OCI-M2 (cell line): ENCODE results near the gene ACP7.
A peak's percentile ranks its signal among the peaks of the same experiment; 100 is the strongest.
"Not testable (repeated sequence)": the region's sequence is repeated elsewhere in the genome, so short reads cannot be mapped to it uniquely, and the experiment has no call there.

Experiments used
- DNase-seq: peaks from one replicate; lab custom pipeline; 2025; ENCODE audit not compliant: unreplicated experiment; lab: John Stamatoyannopoulos, UW

Gene ACP7, protein sequence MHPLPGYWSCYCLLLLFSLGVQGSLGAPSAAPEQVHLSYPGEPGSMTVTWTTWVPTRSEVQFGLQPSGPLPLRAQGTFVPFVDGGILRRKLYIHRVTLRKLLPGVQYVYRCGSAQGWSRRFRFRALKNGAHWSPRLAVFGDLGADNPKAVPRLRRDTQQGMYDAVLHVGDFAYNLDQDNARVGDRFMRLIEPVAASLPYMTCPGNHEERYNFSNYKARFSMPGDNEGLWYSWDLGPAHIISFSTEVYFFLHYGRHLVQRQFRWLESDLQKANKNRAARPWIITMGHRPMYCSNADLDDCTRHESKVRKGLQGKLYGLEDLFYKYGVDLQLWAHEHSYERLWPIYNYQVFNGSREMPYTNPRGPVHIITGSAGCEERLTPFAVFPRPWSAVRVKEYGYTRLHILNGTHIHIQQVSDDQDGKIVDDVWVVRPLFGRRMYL

DNA sequence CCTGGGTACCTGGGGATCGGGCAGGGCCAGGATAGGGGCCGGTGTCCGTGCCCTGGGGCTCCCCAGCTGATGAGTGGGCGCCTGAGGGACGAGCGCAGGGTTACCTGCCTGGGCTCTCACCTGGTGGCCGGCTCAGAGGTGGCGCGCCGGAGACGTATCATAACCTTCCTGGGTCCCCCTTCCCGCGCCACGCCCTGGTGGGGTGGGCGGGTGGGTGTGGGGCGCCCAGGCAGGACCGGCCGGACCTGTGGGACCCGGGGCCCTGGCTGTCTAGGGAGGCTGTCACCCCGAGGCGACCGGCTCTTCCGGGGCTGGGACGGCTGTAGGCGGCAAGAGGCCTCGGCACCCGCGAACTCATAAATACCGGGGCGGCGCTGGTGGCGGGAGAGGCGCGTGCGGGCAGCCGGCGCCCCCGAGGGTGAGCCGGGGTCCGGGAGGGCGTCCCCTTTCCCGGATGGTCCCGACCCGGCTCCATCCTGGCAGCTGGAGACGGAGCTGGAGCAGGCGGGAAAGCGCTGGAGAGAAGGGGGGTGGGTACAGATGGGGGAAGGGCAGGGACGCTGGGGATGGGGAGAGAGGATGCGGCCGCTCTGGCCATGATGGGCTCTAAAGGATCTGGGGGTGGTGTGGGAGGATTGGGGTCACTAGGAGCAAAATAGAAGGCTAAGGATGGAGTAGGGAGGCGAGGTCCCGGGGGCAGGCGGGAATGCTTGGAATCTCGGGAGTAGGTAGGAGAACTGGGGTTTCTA, at the start of gene ACP7:
TSS of gene ACP7 (plus strand) at position 386 of the 749 bp plus-strand sequence. CDS start 902 bp downstream, outside the sequence.
- no peak for DNase-seq

DNA sequence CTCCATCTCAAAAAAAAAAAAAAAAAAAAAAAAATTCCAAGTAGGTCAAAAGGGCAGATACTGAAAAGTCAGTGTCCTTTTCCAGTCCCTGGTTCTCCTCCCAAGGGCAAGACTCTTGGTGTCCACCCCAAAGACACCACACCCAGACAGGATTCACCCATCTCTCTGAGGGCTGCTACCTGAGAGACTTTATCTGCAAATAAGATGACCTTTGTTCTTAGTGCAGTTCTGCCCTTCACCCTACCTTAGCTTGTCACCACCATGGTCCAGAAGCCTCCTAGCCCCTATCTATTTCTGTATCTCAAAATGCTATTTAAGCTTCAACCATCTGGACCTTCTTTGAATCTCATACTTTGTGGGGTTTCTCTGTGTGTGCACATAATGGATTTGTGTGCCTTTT, 47.6 kb upstream of the ACP7 start:
- no peak for DNase-seq

GRCh38 chr19:39037194-39037593, 47.0 kb upstream of the ACP7 start:
- no peak for DNase-seq

GRCh38 chr19:39038098-39038497, 46.1 kb upstream of the ACP7 start:
- no peak for DNase-seq

DNA sequence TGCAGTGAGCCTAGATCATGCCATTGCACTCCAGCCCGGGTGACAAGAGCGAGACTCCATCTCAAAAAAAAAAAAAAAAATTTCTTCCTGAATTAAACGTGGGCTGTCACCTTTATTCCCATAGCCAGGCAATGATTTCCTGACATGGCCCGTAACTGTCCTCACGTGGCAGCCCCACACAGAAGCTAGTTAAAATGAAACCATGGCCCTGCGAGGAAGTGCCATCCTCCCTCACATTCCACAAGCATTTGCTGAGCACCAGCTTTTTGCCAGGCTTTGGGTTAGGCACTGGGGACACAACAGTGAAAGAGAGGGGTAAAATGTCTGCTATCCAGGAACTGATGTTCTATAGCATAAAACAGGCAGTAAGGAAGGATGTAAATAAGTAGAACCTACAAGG, 38.7 kb upstream of the ACP7 start:
- no peak for DNase-seq

- no peak for DNase-seq
Measured at GRCh38 chr19:39046037-39046821, 37.9 kb upstream of the ACP7 start.

DNA sequence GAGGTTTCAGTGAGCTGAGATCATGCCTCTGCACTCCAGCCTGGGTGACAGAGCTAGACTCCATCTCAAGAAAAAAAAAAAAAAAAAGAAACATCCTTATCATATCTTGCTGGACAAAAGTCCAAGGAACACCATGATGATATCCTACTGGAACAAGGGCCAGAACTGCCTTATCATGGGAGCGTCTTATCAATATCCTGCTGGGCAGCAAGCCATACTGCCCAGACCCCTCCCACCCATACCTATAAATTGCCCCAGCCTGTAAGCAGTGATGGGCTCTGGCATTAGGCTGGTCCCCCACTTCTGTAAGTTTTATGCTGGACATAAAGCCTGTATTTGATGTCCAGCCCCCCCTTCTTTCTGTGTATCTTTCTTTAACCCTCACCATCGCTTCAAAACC, 37.1 kb upstream of the ACP7 start:
- DNase-seq = no peak

DNA sequence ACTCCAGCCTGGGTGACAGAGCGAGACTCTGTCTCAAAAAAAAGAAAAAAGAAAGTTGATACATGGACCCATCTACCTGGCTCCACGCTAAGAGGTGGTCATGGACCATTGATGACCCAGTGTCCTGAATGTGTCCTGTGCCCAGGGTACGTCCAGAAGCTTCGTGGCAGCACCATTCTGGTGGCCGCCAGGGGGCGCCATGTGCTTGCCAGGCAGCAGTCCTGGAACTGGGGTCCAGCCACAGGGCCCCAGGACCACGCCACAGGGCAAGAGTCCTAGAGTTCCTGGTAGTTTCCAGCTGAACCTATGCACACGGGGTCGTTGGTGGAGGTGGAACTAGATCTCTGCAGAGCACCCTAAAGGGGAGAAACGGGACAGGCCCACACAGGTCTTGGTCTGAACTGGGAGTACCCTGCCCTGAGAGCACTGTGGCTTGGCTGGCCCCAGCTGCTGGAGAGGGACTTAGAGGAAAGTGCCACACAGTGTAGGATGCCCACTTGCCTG, 31.9 kb upstream of the ACP7 start:
- peak; percentile 49 for DNase-seq

DNA sequence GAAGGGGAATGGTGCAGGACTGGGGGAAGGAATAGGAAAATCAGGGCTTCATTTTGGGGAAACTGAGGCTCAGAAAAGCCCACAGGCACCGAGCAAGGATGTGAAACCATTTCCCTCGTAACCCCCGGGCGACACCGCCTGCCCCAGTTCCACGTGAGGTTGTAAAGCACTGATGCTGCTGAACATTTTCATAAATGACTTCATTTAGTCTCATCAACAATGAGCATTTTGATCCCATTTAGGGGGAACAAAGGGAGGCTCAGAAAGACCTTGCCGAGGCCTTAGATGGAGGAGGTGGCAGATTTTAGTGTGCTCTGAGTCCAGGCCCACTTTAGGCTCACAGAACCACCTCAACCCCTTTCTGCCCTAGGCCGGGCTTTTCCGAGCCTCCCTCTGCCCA, 31.3 kb upstream of the ACP7 start:
- no peak for DNase-seq

DNA sequence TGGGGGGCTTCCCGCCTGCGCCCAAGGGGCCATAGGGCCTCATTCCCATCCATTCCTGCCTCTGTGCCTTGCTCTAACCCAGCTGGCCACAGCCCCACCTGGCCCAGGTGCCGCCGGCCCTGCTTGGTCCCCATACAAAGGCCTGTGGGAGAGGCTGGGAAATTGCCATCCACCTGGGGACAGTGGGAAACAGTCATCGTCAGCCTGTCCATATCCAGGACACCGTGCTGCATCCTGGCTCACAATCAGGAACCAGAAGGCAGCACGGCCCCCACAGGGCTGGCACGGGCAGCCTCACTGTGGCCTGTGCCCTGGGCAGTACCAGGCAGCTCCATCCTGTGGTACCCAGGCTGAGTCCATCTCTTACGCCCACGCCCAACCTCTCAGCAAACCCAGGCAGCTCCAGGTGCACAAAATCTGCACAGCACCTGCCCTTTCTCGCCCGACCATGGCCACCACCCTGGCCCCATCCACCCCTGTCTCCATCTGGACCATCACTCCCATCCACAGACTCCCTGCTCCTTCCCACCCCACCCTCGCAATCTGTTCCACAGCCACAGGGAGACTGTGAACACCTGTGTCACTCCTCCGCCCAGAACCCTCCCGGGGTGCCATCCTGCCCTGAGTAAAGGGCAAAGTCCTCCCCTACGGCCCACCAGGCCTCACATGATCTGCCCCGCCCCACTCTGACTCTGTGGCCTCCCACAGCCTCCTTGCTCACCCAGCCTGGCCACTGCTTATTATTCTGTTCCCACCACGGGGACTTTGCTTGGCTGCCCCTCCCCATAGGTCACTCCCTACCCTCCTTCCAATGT, 30.7 kb upstream of the ACP7 start:
- no peak for DNase-seq

- DNase-seq = no peak
Measured at GRCh38 chr19:39054091-39054470, 30.1 kb upstream of the ACP7 start.

DNA sequence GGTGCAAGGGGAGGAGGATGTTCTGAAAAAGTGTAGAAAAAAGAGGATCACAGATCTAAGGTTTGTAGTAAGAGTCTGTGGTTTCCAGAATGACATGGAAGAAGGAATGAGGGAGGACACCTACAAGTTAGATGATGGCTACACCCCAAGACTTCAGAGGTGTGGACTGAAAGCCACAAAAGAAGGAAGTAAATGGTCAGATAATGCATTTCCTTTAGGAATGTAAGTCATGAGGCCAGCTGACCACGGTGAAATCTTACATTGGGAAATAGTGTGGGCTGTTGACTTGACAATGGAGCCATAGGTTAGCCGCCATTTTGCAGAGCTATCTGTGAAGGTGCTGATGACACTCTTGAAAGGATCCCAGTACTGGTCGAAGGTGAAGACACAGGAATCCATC, 26.6 kb upstream of the ACP7 start:
- no peak for DNase-seq

DNA sequence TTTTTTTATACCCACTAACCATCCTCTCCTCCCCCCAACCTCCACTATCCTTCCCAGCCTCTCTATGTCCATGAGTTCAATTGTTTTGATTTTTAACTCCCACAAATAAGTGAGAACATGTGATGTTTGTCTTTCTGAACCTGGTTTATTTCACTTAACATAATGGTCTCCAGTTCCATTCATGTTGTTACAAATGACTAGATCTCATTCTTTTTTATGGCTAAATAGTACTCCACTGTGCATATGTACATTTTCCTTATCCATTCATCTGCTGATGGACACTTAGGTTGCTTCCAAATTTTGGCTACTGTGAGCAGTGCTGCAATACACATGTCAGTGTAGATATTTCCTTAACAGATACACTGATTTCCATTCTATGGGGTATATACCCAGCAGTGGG, 24.9 kb upstream of the ACP7 start:
- no peak for DNase-seq

GRCh38 chr19:39060171-39060570, 24.0 kb upstream of the ACP7 start:
- no peak for DNase-seq

GRCh38 chr19:39064405-39064804, 19.8 kb upstream of the ACP7 start:
- no peak for DNase-seq

- no peak for DNase-seq
Measured at GRCh38 chr19:39065928-39066327, 18.2 kb upstream of the ACP7 start.

GRCh38 chr19:39067104-39067503, 17.1 kb upstream of the ACP7 start:
- no peak for DNase-seq

GRCh38 chr19:39068259-39068658, 15.9 kb upstream of the ACP7 start:
- DNase-seq = not testable (repeated sequence)

DNA sequence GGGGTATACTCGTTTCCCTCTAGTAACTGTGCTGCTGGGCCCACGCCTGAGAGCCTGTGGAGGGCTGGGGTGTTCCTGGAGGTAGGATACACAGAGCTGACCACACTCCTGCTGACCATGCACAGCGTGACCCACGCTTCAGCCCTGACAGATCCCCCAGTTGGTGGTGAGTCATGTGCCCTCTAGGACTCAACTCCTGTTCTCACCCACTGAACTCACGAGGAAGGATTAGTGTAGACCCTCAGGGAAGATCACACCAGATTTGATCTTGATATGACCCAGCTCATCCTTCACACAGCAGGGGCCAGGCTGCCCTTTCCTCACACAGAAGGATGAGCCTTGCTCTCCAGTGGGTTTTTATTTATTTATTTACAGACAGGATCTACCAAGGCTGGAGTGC, 13.3 kb upstream of the ACP7 start:
- DNase-seq = no peak

GRCh38 chr19:39074205-39074692, 9.9 kb upstream of the ACP7 start:
- no peak for DNase-seq
